HS-27A (cell line): ENCODE data around the gene FUT7.
"Not testable (repeated sequence)": the region's sequence is repeated elsewhere in the genome, so short reads cannot be mapped to it uniquely, and the experiment has no call there.

Source experiments
- DNase-seq: peaks from one replicate; pipeline ENCODE4 v3.0.0-alpha.2; 2012; ENCODE audit warnings: low read depth, missing footprints

Gene FUT7

DNA sequence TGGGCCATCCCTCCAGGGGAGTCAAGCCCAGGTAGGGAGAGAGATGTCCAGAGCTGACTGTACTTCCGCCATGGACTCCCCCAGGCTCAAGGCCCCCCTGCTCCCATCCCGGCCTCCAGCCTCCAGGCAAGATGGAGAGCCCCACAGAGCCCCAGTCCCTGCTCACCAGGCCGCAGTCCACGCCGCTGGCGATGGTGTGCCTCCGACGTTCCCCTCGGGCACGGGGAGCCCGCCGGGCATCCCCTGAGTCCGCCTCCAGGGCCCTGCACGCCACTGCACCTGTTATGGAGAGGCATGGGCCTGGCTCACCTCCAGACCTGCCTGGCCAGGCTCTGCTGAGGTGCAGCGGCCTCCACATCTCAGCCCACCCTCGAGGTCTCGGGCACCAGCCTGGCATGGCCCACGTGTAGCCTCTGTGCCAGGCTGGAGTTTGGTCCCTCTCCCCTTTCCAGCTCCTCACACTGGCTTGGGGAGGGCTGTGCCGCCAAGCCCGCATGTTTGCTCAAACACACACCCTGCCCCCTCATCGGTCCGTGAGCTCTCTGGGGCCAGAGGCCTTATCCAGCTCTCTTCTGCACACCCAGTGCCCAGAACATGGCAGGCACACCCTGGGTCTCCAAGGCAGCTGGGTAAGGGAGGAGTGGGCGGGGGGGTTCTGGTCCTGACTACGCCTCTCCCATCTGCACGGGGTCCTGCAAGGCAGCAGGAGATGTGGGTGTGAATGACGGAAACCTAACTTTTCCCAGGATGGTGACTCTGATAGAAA, 34.4 kb upstream of the FUT7 start:
- DNase-seq: no peak

DNA sequence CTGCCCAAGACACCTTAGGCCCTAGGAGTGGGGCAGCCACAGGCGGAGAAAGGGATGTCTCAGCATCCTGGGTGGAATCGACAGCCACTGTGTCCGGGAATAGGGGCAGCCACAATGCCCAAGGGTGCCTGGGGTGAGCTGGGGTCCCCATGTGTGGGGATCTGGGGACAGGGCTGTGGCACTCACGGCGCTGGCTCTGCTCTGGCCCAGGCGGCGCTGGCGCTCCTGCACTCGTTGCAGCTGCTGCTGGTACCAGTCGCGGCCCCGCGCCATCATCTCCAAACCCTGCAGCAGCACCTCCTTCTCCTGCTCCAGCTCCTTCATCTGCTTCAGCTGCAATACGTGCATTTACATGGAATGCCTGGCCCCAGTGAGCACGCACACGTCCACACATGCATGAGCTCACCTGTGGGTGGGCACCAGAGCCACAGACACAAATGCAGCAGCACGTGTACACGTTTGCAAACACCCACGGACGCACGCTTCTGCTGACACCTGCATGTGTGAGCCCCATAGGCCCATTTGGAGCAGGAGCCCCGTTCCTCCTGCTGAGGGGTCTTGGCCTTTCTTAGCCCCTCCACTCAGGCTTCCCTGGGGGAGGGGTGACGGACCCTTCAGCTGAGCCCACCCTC, 33.6 kb upstream of the FUT7 start:
- no peak for DNase-seq

DNA sequence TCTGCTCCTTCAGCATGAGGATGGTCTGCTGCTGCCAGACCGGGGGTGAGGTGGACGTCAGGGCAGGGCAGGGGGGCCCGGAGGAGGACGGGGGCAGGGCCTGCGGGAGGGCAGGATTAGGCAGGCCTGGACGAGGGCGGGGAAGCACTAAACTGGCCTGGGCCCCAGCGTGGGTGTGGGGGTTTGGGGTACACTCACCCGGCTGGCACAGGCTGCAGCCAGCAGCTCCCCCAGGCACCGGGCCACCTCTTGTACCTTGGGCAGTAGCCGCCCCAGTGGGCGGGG, 32.9 kb upstream of the FUT7 start:
- DNase-seq: no peak

DNA sequence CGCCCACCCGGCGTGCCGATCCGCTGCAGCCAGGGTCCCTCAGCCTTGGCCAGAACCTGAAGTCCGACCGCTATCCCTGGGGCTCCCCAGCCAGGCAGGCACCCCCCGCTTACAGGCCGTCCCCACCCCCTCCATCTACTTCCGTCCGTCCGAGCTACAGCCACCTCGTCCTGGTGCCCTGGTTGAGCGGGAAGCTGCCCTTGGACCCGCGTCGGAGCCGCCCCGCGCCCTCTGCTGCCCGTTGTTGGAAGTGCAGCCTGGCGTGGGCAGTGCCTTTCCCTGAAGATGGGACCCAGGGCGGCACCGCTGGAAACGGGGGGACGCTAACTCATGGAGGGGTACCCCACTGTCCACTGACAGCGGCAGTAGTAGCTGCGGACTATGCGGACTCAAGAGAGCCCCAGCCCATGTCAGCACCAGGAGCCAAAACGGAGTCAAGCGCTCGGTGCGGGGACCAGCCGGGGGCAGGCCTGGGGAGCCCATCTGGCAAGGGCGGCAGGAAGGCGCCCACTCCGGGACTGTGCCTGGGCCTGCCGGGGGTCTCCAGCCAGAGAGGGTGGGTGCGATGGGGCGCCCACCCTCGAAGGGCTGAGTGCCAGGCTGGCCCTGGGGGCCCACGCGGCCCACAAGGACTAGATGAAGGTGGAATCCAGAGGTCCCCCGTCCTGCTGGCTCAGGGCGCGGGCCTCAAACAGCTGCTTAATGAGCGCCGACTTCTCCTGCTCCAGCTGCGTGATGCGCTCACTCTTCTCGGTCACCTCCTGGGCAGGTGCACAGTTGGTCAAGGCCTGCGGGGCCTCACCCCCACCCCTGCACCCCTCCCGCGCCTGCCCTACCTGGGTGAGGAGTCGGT, 32.4 kb upstream of the FUT7 start:
- no peak for DNase-seq

- DNase-seq: no peak
Observed at GRCh38 chr9:137063311-137064026, 31.6 kb upstream of the FUT7 start.

DNA sequence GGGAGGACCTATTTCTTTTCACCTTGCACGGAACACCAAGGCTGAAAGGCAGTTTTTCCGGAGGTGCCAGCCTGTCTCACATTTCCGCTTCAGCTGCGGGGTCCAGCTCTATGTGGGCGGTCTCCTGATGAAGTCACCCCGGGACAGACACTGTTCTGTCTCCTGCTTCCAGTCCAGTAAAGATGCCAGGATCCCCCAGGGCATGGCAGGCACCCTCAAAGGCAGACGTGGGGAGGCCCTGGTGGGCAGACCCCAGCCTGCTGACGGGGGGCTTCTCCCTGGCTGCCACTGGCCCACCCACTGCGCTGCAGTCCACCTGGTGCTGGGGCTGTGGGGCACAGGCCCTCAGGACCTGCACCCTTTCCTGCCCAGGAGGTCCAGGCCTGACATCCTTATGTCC, 30.9 kb upstream of the FUT7 start:
- not testable (repeated sequence) for DNase-seq

GRCh38 chr9:137062384-137062783, 30.5 kb upstream of the FUT7 start:
- no peak for DNase-seq

DNA sequence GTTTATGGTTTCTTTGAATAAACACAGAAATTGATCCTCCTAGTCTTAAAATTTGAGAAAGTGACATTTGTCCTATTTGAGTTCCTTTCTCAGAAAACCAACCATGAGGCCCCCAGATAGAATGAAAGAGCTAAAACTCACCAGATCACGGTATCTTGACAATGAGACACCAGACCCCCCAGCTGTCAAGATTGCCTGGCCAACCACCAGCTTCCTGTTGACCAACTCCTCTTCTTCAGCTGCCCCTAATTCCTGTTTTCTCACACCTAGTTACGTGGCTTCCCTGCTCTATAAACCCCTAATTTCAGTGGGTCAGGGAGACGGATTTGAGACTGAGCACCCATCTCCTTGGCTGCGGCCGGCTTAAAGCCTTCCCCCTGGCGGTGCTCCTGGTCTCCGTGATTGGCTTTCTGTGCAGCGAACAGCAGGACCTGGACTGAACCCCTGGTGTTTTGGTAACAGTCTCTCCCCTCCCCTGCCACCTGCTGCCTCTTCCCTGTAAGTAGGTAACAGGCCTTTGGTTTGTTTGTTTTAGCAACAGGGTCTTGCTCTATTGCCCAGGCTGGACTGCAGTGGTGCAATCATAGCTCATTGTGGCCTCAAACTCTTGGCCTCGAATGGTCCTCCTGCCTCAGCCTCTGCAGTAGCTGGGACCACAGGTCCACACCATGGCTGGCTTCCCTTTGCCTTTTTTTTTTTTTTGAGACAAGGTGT, 26.8 kb upstream of the FUT7 start:
- no peak for DNase-seq

DNA sequence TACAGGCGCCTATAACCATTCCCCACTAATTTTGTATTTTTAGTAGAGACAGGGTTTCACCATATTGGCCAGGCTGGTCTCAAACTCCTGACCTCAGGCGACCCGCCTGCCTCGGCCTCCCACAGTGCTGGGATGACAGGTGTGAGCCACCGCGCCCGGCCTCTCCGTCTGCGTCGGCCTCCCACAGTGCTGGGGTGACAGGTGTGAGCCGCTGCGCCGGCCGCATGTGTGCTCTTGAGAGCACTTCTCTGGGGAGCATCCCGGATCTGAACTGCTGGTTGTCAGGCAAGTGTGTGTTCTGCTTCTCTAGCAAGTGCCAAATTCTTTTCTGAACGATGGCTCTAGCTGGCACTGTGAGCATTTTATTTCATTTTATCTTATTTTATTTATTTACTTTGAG, 25.7 kb upstream of the FUT7 start:
- no peak for DNase-seq

- no peak for DNase-seq
Observed at GRCh38 chr9:137056739-137057415, 25.0 kb upstream of the FUT7 start.

DNA sequence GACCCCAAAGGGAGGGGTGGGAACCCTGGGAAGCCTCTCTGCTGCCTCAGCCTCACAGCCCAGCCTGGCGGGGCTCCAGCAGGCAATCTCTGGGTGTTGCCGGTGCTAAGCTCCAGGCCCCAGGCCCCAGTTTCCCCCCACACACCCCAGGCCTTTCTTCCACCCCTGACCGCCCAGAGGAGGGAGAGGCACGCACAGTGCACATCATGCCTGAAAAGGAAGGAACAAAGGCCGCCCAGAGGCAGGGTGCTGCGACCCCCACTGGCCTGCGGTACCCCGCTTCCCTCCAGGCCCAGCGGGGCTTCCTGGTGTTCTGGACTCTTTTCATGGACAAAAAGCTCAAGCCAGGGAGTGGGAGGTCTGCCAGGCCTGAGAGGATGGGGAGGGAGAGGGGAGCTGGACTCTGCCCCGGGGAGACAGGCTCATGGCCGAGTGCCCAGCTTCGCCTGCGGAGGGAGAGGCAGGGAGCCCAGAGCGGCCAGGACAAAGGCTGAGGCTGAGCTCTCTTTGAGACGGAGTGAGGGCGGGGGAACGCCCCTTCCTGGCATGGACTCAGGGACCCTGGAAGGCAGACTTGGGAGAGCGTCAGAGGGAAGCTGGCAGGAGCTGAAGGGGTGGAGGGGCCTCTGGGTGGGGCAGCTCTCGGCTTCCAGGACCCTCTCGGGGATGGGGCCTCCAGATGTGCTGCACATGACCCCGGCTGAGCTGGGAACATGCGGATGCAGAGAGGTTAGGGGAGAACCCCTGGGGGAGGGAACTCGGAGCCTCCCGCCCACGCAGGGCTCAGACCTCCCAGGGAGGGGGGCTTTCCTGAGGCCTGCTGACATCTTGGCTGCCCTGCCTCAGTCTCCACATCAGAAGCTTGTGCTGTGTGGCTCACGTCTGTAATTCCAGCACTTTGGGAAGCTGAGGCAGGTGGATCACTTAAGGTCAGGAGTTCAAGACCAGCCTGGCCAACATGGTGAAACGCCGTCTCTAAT, 23.8 kb upstream of the FUT7 start:
- no peak for DNase-seq

DNA sequence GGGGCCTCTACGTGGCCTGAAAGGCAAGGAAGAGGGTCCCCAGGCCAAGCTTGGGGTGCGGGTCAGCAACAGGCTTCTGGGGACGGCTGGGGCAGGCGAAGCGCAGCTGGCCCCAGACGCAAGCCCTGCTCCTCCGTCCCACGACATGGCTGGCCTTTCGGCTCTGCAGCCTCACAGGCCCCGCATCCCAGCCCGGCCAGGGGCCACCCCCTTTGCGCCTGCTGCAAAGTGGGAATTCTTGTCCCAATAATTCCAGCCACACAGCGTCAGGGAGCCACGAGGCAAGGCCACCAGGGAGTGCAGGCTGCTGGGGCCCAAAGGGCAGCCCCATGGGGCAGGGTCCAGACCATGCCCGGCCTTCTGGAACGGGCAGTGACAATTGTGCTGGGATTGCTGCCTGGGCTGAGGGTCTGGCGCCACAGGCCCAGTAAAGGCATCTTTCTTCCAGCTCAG, 23.1 kb upstream of the FUT7 start:
- no peak for DNase-seq

DNA sequence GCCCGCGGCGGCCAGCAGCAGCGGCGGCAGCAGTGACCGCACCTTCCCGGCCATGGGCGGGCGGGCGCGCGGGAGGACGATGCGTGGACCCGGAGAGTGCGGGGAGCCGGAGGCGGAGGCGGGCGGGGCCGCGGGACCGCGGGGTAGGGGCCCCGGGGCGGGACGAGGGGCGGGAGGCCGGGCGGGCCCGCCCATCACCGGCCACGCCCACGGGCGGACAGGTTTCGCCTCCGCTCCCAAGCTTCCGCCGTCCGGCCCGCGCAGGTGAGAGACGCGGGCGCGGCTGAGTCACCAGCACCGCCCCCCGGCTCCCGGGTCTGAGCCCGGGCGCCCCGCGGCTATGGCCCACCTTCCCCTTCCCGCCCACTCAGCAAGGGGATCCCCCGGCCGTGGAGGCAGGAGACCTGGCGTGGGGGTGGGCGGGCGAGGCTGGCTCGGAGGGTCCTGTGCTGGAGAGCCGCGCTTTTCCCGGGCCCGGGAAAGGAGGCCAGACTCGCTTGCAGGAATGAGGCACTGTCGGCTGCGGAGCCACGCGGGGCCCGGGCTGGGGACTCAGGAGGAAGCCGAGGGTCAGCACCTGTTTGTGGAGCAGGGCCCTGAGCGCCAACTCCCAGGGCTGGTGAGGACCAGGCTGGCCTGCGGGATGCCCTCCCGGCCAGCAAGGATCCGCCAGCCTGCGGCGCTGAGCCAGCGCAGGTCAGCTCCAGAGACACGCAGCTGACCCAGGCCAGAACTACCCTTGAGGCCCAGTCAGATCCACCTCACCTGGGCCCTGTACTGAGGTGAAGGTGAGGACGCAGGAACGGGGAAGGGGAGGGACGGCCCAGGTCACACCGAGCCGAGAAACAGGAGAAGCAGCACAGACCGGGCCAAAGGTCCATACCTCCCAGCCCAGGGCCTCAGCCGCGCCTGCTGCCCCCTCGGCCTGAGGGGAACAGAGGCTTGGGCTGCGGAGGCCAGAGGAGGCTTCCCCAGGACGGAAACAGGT, 22.4 kb upstream of the FUT7 start, which contains the start of gene ENTPD2:
Gene ENTPD2, minus strand, starts transcription at position 118 of the 988 bp plus-strand sequence. Its CDS starts 64 bp downstream, at position 54.
- no peak for DNase-seq

- DNase-seq: no peak
Observed at GRCh38 chr9:137052998-137053943, 21.4 kb upstream of the FUT7 start.

- no peak for DNase-seq
Observed at GRCh38 chr9:137052293-137052692, 20.4 kb upstream of the FUT7 start.

DNA sequence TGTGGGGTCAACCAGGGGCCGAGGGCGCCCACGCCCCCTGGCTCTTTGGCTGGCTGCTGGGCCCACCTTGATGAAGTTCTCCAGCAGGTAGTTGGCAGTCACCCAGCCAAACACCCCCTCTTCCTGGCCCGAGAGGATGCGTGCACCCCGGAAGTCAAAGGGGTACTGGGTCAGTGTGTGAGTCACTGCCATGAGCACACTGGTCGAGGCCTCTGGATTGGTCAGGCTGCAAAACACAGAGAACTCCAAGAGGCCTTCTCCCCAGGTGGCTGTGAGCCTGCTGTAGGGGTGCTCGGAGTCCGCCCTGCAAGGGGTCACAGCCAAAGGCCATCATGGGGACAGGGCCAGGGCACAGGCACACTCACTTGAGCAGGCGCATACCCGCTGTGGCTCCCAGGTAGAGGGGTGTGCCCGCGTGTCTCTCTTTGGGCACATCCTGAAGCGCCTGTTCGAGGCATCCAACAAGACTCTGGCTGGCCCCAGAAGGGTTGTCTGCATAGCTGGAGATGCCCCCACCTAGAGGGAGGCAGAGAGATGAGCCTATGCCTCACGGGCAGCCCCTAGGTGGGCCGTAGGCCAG, 19.3 kb upstream of the FUT7 start:
- DNase-seq: no peak

- DNase-seq: no peak
Observed at GRCh38 chr9:137050570-137050969, 18.7 kb upstream of the FUT7 start.
